Hindlimb muscle (tissue), 1 donor: ENCODE data around the gene FAM241A. TPM values are rescaled to one million over a fixed set of nuclear protein-coding genes. Genes with fewer than 3 reads are reported as not detected.
"Not testable (repeated sequence)": the region's sequence is repeated elsewhere in the genome, so short reads cannot be mapped to it uniquely, and the experiment has no call there.

Experiments used
- DNase-seq: peaks from one replicate; pipeline ENCODE4 v3.0.0-alpha.2; 2013
- polyA plus RNA-seq: library from polyadenylated mRNA; unstranded; fragments of 120-200 nt; gene quantifications from one replicate; pipeline ENCODE4 v1.2.1, GENCODE V29; 2013; ENCODE audit not compliant: insufficient read length

The FAM241A gene
- polyA plus RNA-seq, 1 donor, result 4.0 TPM

- no peak for DNase-seq
These were observed 28.6 kb downstream of the FAM241A start for GRCh38 chr4:112173593-112174558.

GRCh38 chr4:112175840-112176239 is 30.6 kb downstream of the FAM241A start:
- DNase-seq, result no peak

GRCh38 chr4:112176596-112176995 is 31.3 kb downstream of the FAM241A start:
- DNase-seq, result no peak

GRCh38 chr4:112178741-112179140 is 33.5 kb downstream of the FAM241A start:
- DNase-seq, result not testable (repeated sequence)

GRCh38 chr4:112181358-112182000 is 36.2 kb downstream of the FAM241A start:
- no peak for DNase-seq

GRCh38 chr4:112182604-112183003 is 37.4 kb downstream of the FAM241A start:
- no peak for DNase-seq

GRCh38 chr4:112183252-112183651 is 38.0 kb downstream of the FAM241A start:
- DNase-seq, result no peak

- DNase-seq, result no peak
These were observed 39.2 kb downstream of the FAM241A start for GRCh38 chr4:112184438-112184837.

- no peak for DNase-seq
These were observed 40.1 kb downstream of the FAM241A start for GRCh38 chr4:112185334-112185733.

GRCh38 chr4:112185740-112186670 is 40.8 kb downstream of the FAM241A start:
- no peak for DNase-seq

- DNase-seq, result no peak
These were observed 44.5 kb downstream of the FAM241A start for GRCh38 chr4:112189754-112190153.

GRCh38 chr4:112190684-112191083 is 45.4 kb downstream of the FAM241A start:
- no peak for DNase-seq

GRCh38 chr4:112196461-112196860 is 51.2 kb downstream of the FAM241A start:
- DNase-seq, result no peak

GRCh38 chr4:112199041-112199440 is 53.8 kb downstream of the FAM241A start:
- DNase-seq, result no peak

- DNase-seq, result no peak
These were observed 56.8 kb downstream of the FAM241A start for GRCh38 chr4:112201915-112202505.

- DNase-seq, result no peak
These were observed 58.3 kb downstream of the FAM241A start for GRCh38 chr4:112203593-112203992.

- DNase-seq, result no peak
These were observed 61.2 kb downstream of the FAM241A start for GRCh38 chr4:112206431-112206830.

- not testable (repeated sequence) for DNase-seq
These were observed 63.2 kb downstream of the FAM241A start for GRCh38 chr4:112208137-112209095.

- DNase-seq, result no peak
These were observed 65.5 kb downstream of the FAM241A start for GRCh38 chr4:112210777-112211176.

- DNase-seq, result no peak
These were observed 67.8 kb downstream of the FAM241A start for GRCh38 chr4:112213091-112213490.

GRCh38 chr4:112213856-112214255 is 68.6 kb downstream of the FAM241A start:
- DNase-seq, result no peak
